PC-9 (cell line): ENCODE results near the gene MRC2.

Experiments
- CTCF ChIP-seq: fragments of 200-600 bp; sonication (generic); conservative IDR thresholded peaks from 2 replicates; pipeline ENCODE4 v1.6.1; 2017; ENCODE audit warnings: mixed run types, antibody characterized with exemption, mild to moderate bottlenecking, moderate library complexity
- EZH2 ChIP-seq: fragments of 200-600 bp; sonication (generic); IDR thresholded peaks from 2 replicates; pipeline ENCODE4 v1.8.0; 2017; ENCODE audit warnings: antibody characterized with exemption, low read depth

DNA sequence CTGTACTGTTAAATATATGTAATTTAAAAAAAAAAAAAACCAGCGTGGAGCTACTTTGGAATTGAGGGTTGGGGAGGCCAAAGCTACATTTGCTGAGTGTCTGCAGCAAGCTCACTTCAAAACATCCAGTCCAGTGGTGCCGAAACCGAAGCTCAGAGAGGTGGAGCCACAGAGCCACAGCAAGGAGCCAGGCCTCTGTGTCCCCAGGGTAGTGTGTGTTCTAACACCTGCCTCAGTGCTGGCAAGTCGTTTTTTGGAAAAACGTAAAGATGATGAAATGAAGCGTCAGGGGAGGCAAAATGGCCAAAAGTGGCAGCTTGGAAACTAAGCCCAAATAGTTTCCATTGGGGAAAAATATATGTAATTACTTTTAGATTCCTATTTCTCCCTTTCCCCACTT lies 36.1 kb upstream of the MRC2 start:
- TF ChIP-seq CTCF (no peak), EZH2 (no peak)
